Keratinocyte (primary cell): ENCODE measurements around the gene HSF5. TPM values are rescaled to one million over a fixed set of nuclear protein-coding genes. Genes with fewer than 3 reads are reported as not detected.

ENCODE experiments used
- DNase-seq: peaks from one replicate; pipeline ENCODE4 v3.0.0-alpha.2; 2011; ENCODE audit warnings: low read depth, missing footprints, low spot score
- FAIRE-seq: peaks from 2 replicates; lab custom pipeline; 2011; peaks lifted over from hg19 to GRCh38; lab: Jason Lieb, UNC
- H2AFZ ChIP-seq: 2 replicates; pipeline ENCODE4 v1.6.0; 2012; ENCODE audit warnings: low read length, control low read depth, inconsistent platforms; ENCODE audit not compliant: control insufficient read depth
- H3K27ac ChIP-seq: 2 replicates; pipeline ENCODE4 v1.5.1; 2011; ENCODE audit warnings: low read length; ENCODE audit not compliant: control insufficient read depth, insufficient read depth
- H3K27me3 ChIP-seq: 3 replicates; pipeline ENCODE4 v1.6.0; 2011; ENCODE audit warnings: low read length; ENCODE audit not compliant: control insufficient read depth, insufficient read depth; ENCODE audit errors: extremely low read depth
- H3K36me3 ChIP-seq, 2 experiments: 2 replicates in 1 of 2; 3 replicates in 1 of 2; pipeline ENCODE4 v1.5.1; 2011; ENCODE audit warnings: low read length in 2 of 2, mild to moderate bottlenecking in 1 of 2; ENCODE audit not compliant: control insufficient read depth in 2 of 2, insufficient read depth in 2 of 2; ENCODE audit errors: extremely low read depth in 1 of 2
- H3K4me1 ChIP-seq: 3 replicates; pipeline ENCODE4 v1.5.1; 2011; ENCODE audit warnings: low read length; ENCODE audit not compliant: control insufficient read depth, insufficient read depth; ENCODE audit errors: extremely low read depth
- H3K4me2 ChIP-seq: 3 replicates; pipeline ENCODE4 v1.6.0; 2011; ENCODE audit warnings: low read depth, low read length; ENCODE audit not compliant: control insufficient read depth, insufficient read depth; ENCODE audit errors: extremely low read depth
- H3K4me3 ChIP-seq, 3 experiments: fragments of 200-600 bp in 1 of 3; sonication (generic) in 1 of 3; 2 replicates in 2 of 3; 3 replicates in 1 of 3; pipeline ENCODE4 v1.5.1; 2011 to 2016; ENCODE audit warnings: low read length in 3 of 3, mild to moderate bottlenecking in 3 of 3, control low read depth in 2 of 3, inconsistent platforms in 1 of 3, low read depth in 1 of 3, mixed read lengths in 1 of 3, mixed run types in 1 of 3, moderate library complexity in 1 of 3; ENCODE audit not compliant: control insufficient read depth in 2 of 3, insufficient read depth in 2 of 3; ENCODE audit errors: extremely low read depth in 1 of 3
- H3K79me2 ChIP-seq: 2 replicates; pipeline ENCODE4 v1.6.0; 2012; ENCODE audit warnings: low read length; ENCODE audit not compliant: control insufficient read depth, insufficient read depth
- H3K9ac ChIP-seq: 3 replicates; pipeline ENCODE4 v1.6.0; 2011; ENCODE audit warnings: low read length; ENCODE audit not compliant: control insufficient read depth, insufficient read depth; ENCODE audit errors: extremely low read depth
- H3K9me1 ChIP-seq: 3 replicates; pipeline ENCODE4 v1.6.0; 2011; ENCODE audit warnings: low read length; ENCODE audit not compliant: control insufficient read depth, insufficient read depth; ENCODE audit errors: extremely low read depth
- H3K9me3 ChIP-seq: 2 replicates; pipeline ENCODE4 v1.5.1; 2012; ENCODE audit warnings: low read depth, low read length; ENCODE audit not compliant: control insufficient read depth
- H4K20me1 ChIP-seq: 3 replicates; pipeline ENCODE4 v1.6.0; 2011; ENCODE audit warnings: low read length; ENCODE audit not compliant: control insufficient read depth, insufficient read depth; ENCODE audit errors: extremely low read depth
- EZH2 ChIP-seq: IDR thresholded peaks from one replicate; pipeline ENCODE4 v1.6.1; 2012; ENCODE audit warnings: inconsistent platforms, mild to moderate bottlenecking, low read length, moderate library complexity
- dilution Hi-C: fragments of 300-500 bp; cut with MboI; formaldehyde crosslinking; loops from one replicate; pipeline ENCODE4 v1.7.0; 2020; ENCODE audit warnings: low sequenced_read_pairs; ENCODE audit not compliant: extremely low pct_ligation_motif_present
- polyA plus RNA-seq, 5 experiments: library from polyadenylated mRNA; depleted of rRNA in 3 of 5; stranded (reverse) in 3 of 5; stranded (forward) in 1 of 5; unstranded in 1 of 5; fragments of >200 nt; gene quantifications; 1 replicate in 1 of 5; 2 replicates in 3 of 5; 3 replicates in 1 of 5; pipeline versions ENCODE4 v1.2.1 to v1.2.3, GENCODE V29; 2011 to 2012; ENCODE audit warnings: missing spikeins in 2 of 5, low read depth in 1 of 5, low replicate concordance in 1 of 5
- TF ChIP-seq, protein P1 (sequence below), 3 experiments: IDR thresholded peaks in 1 of 3; conservative IDR thresholded peaks in 1 of 3; optimal IDR thresholded peaks in 1 of 3; 2 replicates in 2 of 3; 3 replicates in 1 of 3; pipeline versions ENCODE3 to v1.5.1; 2011; ENCODE audit warnings: low read length in 3 of 3, mild to moderate bottlenecking in 3 of 3, moderate library complexity in 2 of 3, control low read depth in 1 of 3, inconsistent platforms in 1 of 3; ENCODE audit not compliant: insufficient read depth in 2 of 3; ENCODE audit errors: extremely low read depth in 1 of 3

HSF5 gene
- polyA plus RNA-seq, 1 donor (not counting 4 experiments of a cell fraction or from before 2014, with no cell fraction given): 0.01 TPM

DNA sequence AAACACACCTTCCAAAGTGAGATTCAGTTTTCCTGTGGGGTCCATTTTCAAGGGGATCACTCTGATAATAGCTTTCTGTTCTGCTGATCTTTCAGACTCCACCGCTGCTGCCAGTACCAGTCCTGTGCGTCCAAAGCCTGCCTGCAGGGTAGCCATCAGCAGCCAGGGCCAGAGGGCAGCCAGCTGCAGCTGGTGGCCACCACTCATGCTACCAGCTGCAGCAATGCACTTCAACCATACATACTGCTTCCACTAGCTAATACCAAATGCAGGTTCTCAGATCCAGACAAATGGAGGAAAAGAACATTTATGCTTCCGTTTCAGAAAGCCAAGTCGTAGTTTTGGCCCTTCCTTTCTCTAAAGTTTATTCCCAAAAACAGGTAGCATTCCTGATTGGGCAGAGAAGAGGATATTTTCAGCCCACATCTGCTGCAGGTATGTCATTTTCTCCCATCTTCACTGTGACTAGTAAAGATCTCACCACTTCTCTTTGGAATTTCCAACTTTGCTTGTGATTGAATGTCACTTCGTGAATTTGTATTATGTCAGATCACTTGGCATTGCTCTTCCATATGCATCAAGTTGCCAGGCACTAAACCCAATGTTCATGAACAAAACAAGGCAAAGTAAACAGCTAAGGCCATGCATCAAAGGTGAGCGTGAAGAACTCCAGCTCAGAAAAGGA lies 72.7 kb downstream of the HSF5 start:
- Histone ChIP-seq H3K4me3 (peak overlapping the region; percentile 64 to 97 (median 95)), H3K4me2 (peak overlapping the region; percentile 93), H2AFZ (no peak overlapping the region), H3K27ac (peak overlapping the region; percentile 95), H3K36me3 (no peaks in the 10 kb centered on the region), H3K9me3 (no peaks in the 10 kb centered on the region), H3K4me1 (peaks cover 20% of the 10 kb centered on the region), H4K20me1 (no peaks in the 10 kb centered on the region), H3K27me3 (no peaks in the 10 kb centered on the region), H3K9me1 (no peaks in the 10 kb centered on the region), H3K79me2 (peaks cover 66% of the 10 kb centered on the region), H3K9ac (peak overlapping the region; percentile 91)
- no peak for TF ChIP-seq EZH2
- DNase-seq (no peak), FAIRE-seq (peak; percentile 61)
- dilution Hi-C loops: no loop called here

DNA sequence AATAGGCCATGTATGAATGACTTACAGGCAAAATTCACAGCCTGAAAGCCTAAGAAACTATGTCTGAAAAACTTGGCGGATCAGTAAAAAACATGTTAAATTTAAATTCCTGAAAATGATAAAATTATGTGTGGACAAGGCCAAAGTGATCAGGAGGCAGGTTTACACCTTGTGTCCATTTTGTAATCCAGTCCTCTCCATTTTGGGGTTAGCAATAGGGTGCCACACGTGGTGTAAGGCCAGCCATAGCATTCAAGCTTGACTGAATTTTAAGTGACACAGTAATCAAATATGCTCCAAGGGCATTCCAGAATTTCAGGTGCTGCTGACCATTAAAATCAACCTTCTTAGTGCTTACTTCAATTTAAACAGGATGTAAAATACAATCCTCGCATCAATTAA lies 73.6 kb downstream of the HSF5 start:
- Histone ChIP-seq H3K9me3 (no peaks in the 10 kb centered on the region), H3K27me3 (no peaks in the 10 kb centered on the region), H3K9ac (peak overlapping the region; percentile 91), H3K36me3 (no peaks in the 10 kb centered on the region), H3K27ac (peak overlapping the region; percentile 95), H3K4me2 (peak overlapping the region; percentile 93), H3K4me3 (peak overlapping the region; percentile 64 to 97 (median 95)), H3K79me2 (peaks cover 75% of the 10 kb centered on the region), H3K9me1 (no peaks in the 10 kb centered on the region), H2AFZ (no peak overlapping the region), H3K4me1 (peaks cover 30% of the 10 kb centered on the region), H4K20me1 (no peaks in the 10 kb centered on the region)
- TF ChIP-seq EZH2: no peak
- DNase-seq (no peak), FAIRE-seq (peak; percentile 60)
- dilution Hi-C loops: no loop called here

DNA sequence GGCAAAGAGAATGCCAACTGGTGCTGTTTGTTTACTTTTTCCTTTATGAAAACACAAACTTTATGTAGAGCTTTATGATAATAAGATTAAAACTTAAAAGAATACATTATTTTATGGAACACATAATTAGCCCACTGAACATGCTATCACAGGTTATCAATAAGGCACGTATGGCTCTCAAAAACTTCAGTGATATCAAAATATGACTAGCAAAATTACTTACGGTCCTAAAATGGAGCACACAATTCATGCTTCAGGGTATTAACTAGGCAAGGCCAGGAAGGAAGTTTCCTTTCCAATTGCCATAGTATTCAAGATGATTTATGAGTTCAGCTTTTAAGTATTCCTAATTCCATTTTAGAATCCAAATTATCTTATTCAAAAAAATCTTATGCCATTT lies 74.5 kb downstream of the HSF5 start:
- Histone ChIP-seq H3K36me3 (no peaks in the 10 kb centered on the region), H3K4me2 (peak overlapping the region; percentile 93), H3K9me3 (no peaks in the 10 kb centered on the region), H3K9me1 (no peaks in the 10 kb centered on the region), H3K4me1 (peaks cover 39% of the 10 kb centered on the region), H3K79me2 (peaks cover 84% of the 10 kb centered on the region), H4K20me1 (no peaks in the 10 kb centered on the region), H3K9ac (peak overlapping the region; percentile 91), H3K27me3 (no peaks in the 10 kb centered on the region), H3K27ac (peak overlapping the region; percentile 95), H3K4me3 (peak overlapping the region; percentile 64 to 97 (median 95)), H2AFZ (no peak overlapping the region)
- dilution Hi-C loops: no loop called here
- FAIRE-seq: peak; percentile 75
- no peak for DNase-seq
- TF ChIP-seq EZH2: no peak
- TF ChIP-seq, protein P1, sequence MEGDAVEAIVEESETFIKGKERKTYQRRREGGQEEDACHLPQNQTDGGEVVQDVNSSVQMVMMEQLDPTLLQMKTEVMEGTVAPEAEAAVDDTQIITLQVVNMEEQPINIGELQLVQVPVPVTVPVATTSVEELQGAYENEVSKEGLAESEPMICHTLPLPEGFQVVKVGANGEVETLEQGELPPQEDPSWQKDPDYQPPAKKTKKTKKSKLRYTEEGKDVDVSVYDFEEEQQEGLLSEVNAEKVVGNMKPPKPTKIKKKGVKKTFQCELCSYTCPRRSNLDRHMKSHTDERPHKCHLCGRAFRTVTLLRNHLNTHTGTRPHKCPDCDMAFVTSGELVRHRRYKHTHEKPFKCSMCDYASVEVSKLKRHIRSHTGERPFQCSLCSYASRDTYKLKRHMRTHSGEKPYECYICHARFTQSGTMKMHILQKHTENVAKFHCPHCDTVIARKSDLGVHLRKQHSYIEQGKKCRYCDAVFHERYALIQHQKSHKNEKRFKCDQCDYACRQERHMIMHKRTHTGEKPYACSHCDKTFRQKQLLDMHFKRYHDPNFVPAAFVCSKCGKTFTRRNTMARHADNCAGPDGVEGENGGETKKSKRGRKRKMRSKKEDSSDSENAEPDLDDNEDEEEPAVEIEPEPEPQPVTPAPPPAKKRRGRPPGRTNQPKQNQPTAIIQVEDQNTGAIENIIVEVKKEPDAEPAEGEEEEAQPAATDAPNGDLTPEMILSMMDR (optimal IDR thresholded peaks at IDR 0.05 in 1 of 3, IDR thresholded peaks at IDR 0.05 in 1 of 3, conservative IDR thresholded peaks at IDR 0.05 in 1 of 3; ENCODE audit: extremely low read depth in 1 of 3, insufficient read depth in 2 of 3, low read length in 3 of 3): no peak
